K562 (cell line): ENCODE measurements around the gene CLDN15. TPM values are rescaled to one million over a fixed set of nuclear protein-coding genes. Genes with fewer than 3 reads are reported as not detected.

ENCODE experiments used
- ATAC-seq: fragments of 200-7000 bp; cut with Tn5 transposase; 3 replicates; pipeline ENCODE4 v1.9.1; 2020; ENCODE audit warnings: moderate library complexity
- BruUV-seq: library from RNA; stranded (reverse); fragments of 400-500 nt; replicated peaks from 2 replicates; lab custom pipeline; 2021; lab: Mats Ljungman, UMichigan
- CTCF ChIA-PET: fragments of 300-600 bp; formaldehyde crosslinking; extraction: SDS; loops from one replicate; lab custom pipeline; 2021; ENCODE audit warnings: low intra/inter-chr PET ratio; lab: Yijun Ruan, JAX
- POLR2A ChIA-PET: fragments of 300-600, 350-650 bp; sonication (Branson Sonifier 250); formaldehyde crosslinking; extraction: SDS; loops from one replicate; lab custom pipeline; 2021; ENCODE audit warnings: antibody characterized with exemption, inconsistent platforms; lab: Yijun Ruan, JAX
- DNase-seq, 4 experiments: peaks; one replicate each; pipeline versions ENCODE4 v3.0.0 to v3.0.0-alpha.2; 2011 to 2018; ENCODE audit warnings: low spot score in 3 of 4, mixed read lengths in 3 of 4; ENCODE audit errors: extremely low read depth in 1 of 4
- FAIRE-seq: peaks from 2 replicates; lab custom pipeline; 2011; peaks lifted over from hg19 to GRCh38; lab: Jason Lieb, UNC
- H2AFZ ChIP-seq: 2 replicates; pipeline ENCODE4 v1.6.0; 2011; ENCODE audit warnings: low read depth, low read length, control low read depth, inconsistent platforms
- H3K27ac ChIP-seq: fragments of 200-600 bp; 3 replicates; pipeline ENCODE4 v1.8.0; 2011; ENCODE audit warnings: low read depth, mild to moderate bottlenecking, control low read depth, inconsistent platforms, low read length, moderate library complexity, mixed read lengths; ENCODE audit errors: extremely low read depth
- H3K27me3 ChIP-seq, 2 experiments: fragments of 300-600 bp in 1 of 2; 2 replicates in 1 of 2; 3 replicates in 1 of 2; pipeline versions ENCODE4 v1.6.0 to v1.8.0; 2011; ENCODE audit warnings: inconsistent platforms in 2 of 2, low read length in 2 of 2, mild to moderate bottlenecking in 1 of 2, mixed read lengths in 1 of 2, moderate library complexity in 1 of 2; ENCODE audit not compliant: control insufficient read depth in 2 of 2, insufficient read depth in 2 of 2
- H3K36me3 ChIP-seq: fragments of 300-600 bp; 3 replicates; pipeline ENCODE4 v1.8.0; 2011; ENCODE audit warnings: mild to moderate bottlenecking, low read length, inconsistent platforms; ENCODE audit not compliant: control insufficient read depth, insufficient read depth
- H3K4me1 ChIP-seq, 2 experiments: fragments of 200-600 bp in 1 of 2; replicated peaks in 1 of 2; 2 replicates in 1 of 2; 3 replicates in 1 of 2; pipeline versions ENCODE4 v1.5.1 to v1.8.0; 2011; ENCODE audit warnings: inconsistent platforms in 2 of 2, low read length in 2 of 2, mild to moderate bottlenecking in 1 of 2, mixed read lengths in 1 of 2, moderate library complexity in 1 of 2; ENCODE audit not compliant: control insufficient read depth in 2 of 2, insufficient read depth in 2 of 2
- H3K4me2 ChIP-seq: 2 replicates; pipeline ENCODE4 v1.6.1; 2011; ENCODE audit warnings: low read length, control low read depth, inconsistent platforms, mixed read lengths; ENCODE audit not compliant: insufficient read depth
- H3K4me3 ChIP-seq: fragments of 200-600 bp; sonication (generic), shearing (Covaris generic); 2 replicates; pipeline ENCODE4 v1.5.1; 2016; ENCODE audit warnings: control low read depth, inconsistent platforms
- H3K79me2 ChIP-seq: fragments of 200-600 bp; 3 replicates; pipeline ENCODE4 v1.8.0; 2011; ENCODE audit warnings: low read length, inconsistent platforms; ENCODE audit not compliant: control insufficient read depth, insufficient read depth
- H3K9ac ChIP-seq, 2 experiments: 2 replicates each; pipeline versions ENCODE4 v1.6.0 to v1.6.1; 2011; ENCODE audit warnings: low read depth in 2 of 2, low read length in 2 of 2, control low read depth in 1 of 2, inconsistent platforms in 1 of 2, mild to moderate bottlenecking in 1 of 2, mixed read lengths in 1 of 2; ENCODE audit not compliant: insufficient read depth in 1 of 2
- H3K9me1 ChIP-seq: one replicate; pipeline ENCODE4 v1.6.0; 2011; ENCODE audit warnings: inconsistent platforms, mild to moderate bottlenecking, low read length, moderate library complexity; ENCODE audit not compliant: control insufficient read depth, insufficient read depth
- H3K9me3 ChIP-seq: replicated peaks from 2 replicates; pipeline ENCODE4 v1.5.1; 2011; ENCODE audit warnings: low read depth, low read length, inconsistent platforms; ENCODE audit not compliant: control insufficient read depth, insufficient read depth
- H4K20me1 ChIP-seq: replicated peaks from 2 replicates; pipeline ENCODE4 v1.6.1; 2011; ENCODE audit warnings: low read length, inconsistent platforms, mixed read lengths; ENCODE audit not compliant: control insufficient read depth, insufficient read depth
- CTCFL ChIP-seq: IDR thresholded peaks from 2 replicates; pipeline ENCODE4 v1.6.1; 2011; ENCODE audit warnings: borderline replicate concordance, low read depth, mild to moderate bottlenecking, moderate library complexity, low read length; ENCODE audit not compliant: insufficient read depth, poor library complexity, severe bottlenecking
- FOSL1 ChIP-seq: fragments of 200-800 bp; sonication (Bioruptor generic); conservative IDR thresholded peaks from 2 replicates; pipeline ENCODE4 v1.6.1; 2016; ENCODE audit warnings: missing genetic modification characterization, missing compliant biosample characterization
- GABPB1 ChIP-seq: sonication (generic); formaldehyde crosslinking; IDR thresholded peaks from 2 replicates; pipeline ENCODE4 v1.8.0; 2022; ENCODE audit warnings: mild to moderate bottlenecking, missing genetic modification reagents
- TAF7 ChIP-seq: fragments of 450-650 bp; IDR thresholded peaks from 2 replicates; pipeline ENCODE4 v1.6.1; 2016; ENCODE audit warnings: missing genetic modification characterization, missing compliant biosample characterization
- WGBS: fragments of 100-300 bp; shearing (Covaris generic); methylation state at CpG from one replicate; pipeline ENCODE4 v1.1.6; 2016; ENCODE audit warnings: low coverage, mixed read lengths; ENCODE audit not compliant: insufficient coverage; ENCODE audit errors: missing lambda C conversion rate; 5-methylcytosine and 5-hydroxymethylcytosine counted together
- in situ Hi-C: fragments of 300-500 bp; cut with MboI; formaldehyde crosslinking; loops from 4 replicates; pipeline ENCODE4 v1.15.0; 2018; ENCODE audit warnings: inconsistent platforms, mixed read lengths
- intact Hi-C: fragments of 100-400 bp; cut with micrococcal nuclease; formaldehyde crosslinking; loops from 2 replicates; pipeline ENCODE4 v1.14.2; 2022
- polyA plus RNA-seq, 8 experiments: library from polyadenylated mRNA; depleted of rRNA in 4 of 8; stranded (reverse) in 5 of 8; unstranded in 3 of 8; fragments of >200 nt; fragmentation: Nextera tagmentation in 2 of 8; fragmentation: Illumina TruSeq in 1 of 8; extraction: Ambion mirVana in 2 of 8; extraction: Trizol in 1 of 8; gene quantifications; 2 replicates each; pipeline versions ENCODE4 v1.2.1 to v1.2.3, GENCODE V29; 2011 to 2014; ENCODE audit warnings: inconsistent platforms in 1 of 8, missing spikeins in 1 of 8
- total RNA-seq, 7 experiments: library from RNA; depleted of rRNA in 6 of 7; stranded (reverse); fragments of >200 nt in 6 of 7; fragmentation: Illumina TruSeq in 2 of 7; extraction: Trizol in 2 of 7; gene quantifications; 2 replicates each; pipeline versions ENCODE4 v1.2.1 to v1.2.3, GENCODE V29; 2011 to 2021; ENCODE audit warnings: low replicate concordance in 1 of 7

CLDN15 gene
- total and polyA plus RNA-seq, 9 of the 15 experiments (the other 6 are each of a cell fraction or from before 2014, with no cell fraction given) = 0.32 to 14.5 (median 7.4) TPM

- no peaks in the 10 kb centered on the region for H3K9me1 ChIP-seq
- H3K4me1 ChIP-seq = peaks cover 25 to 81% of the 10 kb centered on the region in 2 experiments; a peak in 4 of 5 replicates
- intact Hi-C loops = loop anchor here (2.0 kb wide), 1 partner anchor 47 kb away; no protein-coding TSS in a partner anchor
- no TSS peak for BruUV-seq
- H3K27me3 ChIP-seq = no peaks in the 10 kb centered on the region
- TF ChIP-seq FOSL1 (tag) = no peak
- no peak for TF ChIP-seq TAF7 (tag)
- TF ChIP-seq GABPB1 (CRISPR knock-in tag) = 0 out of 2 replicates have a peak, but pooled peaks have one; percentile 20
- H3K27ac ChIP-seq = no peak overlapping the region
- in situ Hi-C loops = no loop called here
- ChIA-PET CTCF (interaction anchor here (0.6 kb wide), 1 partner anchor 108 kb away, joined by 3 read pairs; no protein-coding TSS in a partner anchor), POLR2A (interaction anchor here (1.0 to 2.2 kb wide), 4 partner anchors 8 to 91 kb away, joined by 3 to 22 read pairs (median 3); partner anchors contain the start of gene ZNHIT1)
- H3K9ac ChIP-seq = peak overlapping the region in 1 of 2 experiments; percentile 44; a peak in 2 of 4 replicates
- DNase-seq = peak in 1 of 4 experiments; percentile 12
- peaks cover under 1% of the 10 kb centered on the region; the same call in 1 of the 3 replicates for H3K79me2 ChIP-seq
- no peak overlapping the region for H3K4me2 ChIP-seq
- H4K20me1 ChIP-seq = peaks cover 3% of the 10 kb centered on the region; the same call in 1 of the 2 replicates
- ATAC-seq = no peak
- H2AFZ ChIP-seq = no peak overlapping the region
- no peaks in the 10 kb centered on the region for H3K9me3 ChIP-seq
- H3K4me3 ChIP-seq = no peak overlapping the region
- WGBS = 73% methylated on average over 8 of the region's 9 CpGs
- no peak for FAIRE-seq
- H3K36me3 ChIP-seq = peaks cover 34% of the 10 kb centered on the region
Measured at GRCh38 chr7:101235522-101235921, 2.1 kb downstream of the CLDN15 start.

GRCh38 chr7:101235050-101235449 lies 2.6 kb downstream of the CLDN15 start:
- POLR2A ChIA-PET = interaction anchor here (0.7 to 2.2 kb wide), 3 partner anchors 9 to 863 kb away, joined by 3 to 22 read pairs (median 3); partner anchors contain the start of gene ZNHIT1
- Histone ChIP-seq H3K9me1 (no peaks in the 10 kb centered on the region), H3K79me2 (no peaks in the 10 kb centered on the region), H2AFZ (no peak overlapping the region), H3K4me1 (peaks cover 20 to 77% of the 10 kb centered on the region in 2 experiments; a peak in 4 of 5 replicates), H3K27ac (no peak overlapping the region), H4K20me1 (no peaks in the 10 kb centered on the region; the same call in 1 of the 2 replicates), H3K36me3 (peaks cover 32% of the 10 kb centered on the region), H3K4me2 (no peak overlapping the region), H3K27me3 (no peaks in the 10 kb centered on the region), H3K4me3 (no peak overlapping the region), H3K9ac (peak overlapping the region in 1 of 2 experiments; percentile 19; a peak in 1 of 4 replicates), H3K9me3 (no peaks in the 10 kb centered on the region)
- in situ Hi-C loops (no loop called here), intact Hi-C loops (loop anchor here (2.0 kb wide), 1 partner anchor 48 kb away; no protein-coding TSS in a partner anchor)
- 45% methylated on average over 11 of the region's 11 CpGs for WGBS
- DNase-seq (peak in 3 of 4 experiments; percentile 48 to 67 (median 55)), ATAC-seq (peak; percentile 61), FAIRE-seq (peak; percentile 75)
- CTCF ChIA-PET = no interaction called here
- no TSS peak for BruUV-seq
- peak; percentile 27 for TF ChIP-seq CTCFL
